ENCODE data around the gene FSCN2.

DNA sequence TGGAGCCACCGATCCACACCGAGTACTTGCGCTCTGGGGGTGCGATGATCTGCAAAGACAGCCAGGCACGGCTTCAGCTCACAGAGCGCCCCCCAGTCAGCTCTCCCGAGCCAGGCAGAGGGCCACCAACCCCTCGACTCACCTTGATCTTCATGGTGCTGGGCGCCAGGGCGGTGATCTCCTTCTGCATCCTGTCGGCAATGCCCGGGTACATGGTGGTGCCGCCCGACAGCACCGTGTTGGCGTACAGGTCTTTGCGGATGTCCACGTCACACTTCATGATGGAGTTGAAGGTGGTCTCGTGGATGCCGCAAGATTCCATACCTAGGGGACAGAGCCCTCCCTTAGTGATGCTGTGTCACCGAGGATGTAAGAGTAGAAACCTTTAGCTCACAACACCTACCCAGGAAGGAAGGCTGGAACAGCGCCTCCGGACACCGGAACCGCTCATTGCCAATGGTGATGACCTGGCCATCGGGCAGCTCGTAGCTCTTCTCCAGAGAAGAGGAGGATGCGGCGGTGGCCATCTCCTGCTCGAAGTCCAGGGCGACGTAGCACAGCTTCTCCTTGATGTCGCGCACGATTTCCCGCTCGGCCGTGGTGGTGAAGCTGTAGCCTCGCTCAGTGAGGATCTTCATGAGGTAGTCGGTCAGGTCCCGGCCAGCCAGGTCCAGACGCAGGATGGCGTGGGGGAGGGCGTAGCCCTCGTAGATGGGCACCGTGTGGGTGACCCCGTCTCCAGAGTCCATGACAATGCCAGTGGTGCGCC is 17.2 kb upstream of the FSCN2 start:
- TF ChIP-seq, protein P1, sequence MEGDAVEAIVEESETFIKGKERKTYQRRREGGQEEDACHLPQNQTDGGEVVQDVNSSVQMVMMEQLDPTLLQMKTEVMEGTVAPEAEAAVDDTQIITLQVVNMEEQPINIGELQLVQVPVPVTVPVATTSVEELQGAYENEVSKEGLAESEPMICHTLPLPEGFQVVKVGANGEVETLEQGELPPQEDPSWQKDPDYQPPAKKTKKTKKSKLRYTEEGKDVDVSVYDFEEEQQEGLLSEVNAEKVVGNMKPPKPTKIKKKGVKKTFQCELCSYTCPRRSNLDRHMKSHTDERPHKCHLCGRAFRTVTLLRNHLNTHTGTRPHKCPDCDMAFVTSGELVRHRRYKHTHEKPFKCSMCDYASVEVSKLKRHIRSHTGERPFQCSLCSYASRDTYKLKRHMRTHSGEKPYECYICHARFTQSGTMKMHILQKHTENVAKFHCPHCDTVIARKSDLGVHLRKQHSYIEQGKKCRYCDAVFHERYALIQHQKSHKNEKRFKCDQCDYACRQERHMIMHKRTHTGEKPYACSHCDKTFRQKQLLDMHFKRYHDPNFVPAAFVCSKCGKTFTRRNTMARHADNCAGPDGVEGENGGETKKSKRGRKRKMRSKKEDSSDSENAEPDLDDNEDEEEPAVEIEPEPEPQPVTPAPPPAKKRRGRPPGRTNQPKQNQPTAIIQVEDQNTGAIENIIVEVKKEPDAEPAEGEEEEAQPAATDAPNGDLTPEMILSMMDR (conservative IDR thresholded peaks at IDR 0.05; ENCODE audit: low read depth, low read length): no peak
- TF ChIP-seq RAD21 (IDR thresholded peaks at IDR 0.05; ENCODE audit: low read length) (no peak), POLR2A (IDR thresholded peaks at IDR 0.05; ENCODE audit: low read depth, low read length) (no peak; the same call in 1 of the 2 replicates), MAFK (IDR thresholded peaks at IDR 0.05; ENCODE audit: low read depth, low read length) (no peak), CHD1 (IDR thresholded peaks at IDR 0.05; ENCODE audit: low read depth, low read length) (no peak), NFE2L2 (IDR thresholded peaks at IDR 0.05; ENCODE audit: low read depth, low read length) (no peak), CEBPB (IDR thresholded peaks at IDR 0.05; ENCODE audit: low read depth, low read length) (no peak), RFX5 (IDR thresholded peaks at IDR 0.05; ENCODE audit: low read depth, low read length) (no peak)
- TF ChIP-seq, protein P2, sequence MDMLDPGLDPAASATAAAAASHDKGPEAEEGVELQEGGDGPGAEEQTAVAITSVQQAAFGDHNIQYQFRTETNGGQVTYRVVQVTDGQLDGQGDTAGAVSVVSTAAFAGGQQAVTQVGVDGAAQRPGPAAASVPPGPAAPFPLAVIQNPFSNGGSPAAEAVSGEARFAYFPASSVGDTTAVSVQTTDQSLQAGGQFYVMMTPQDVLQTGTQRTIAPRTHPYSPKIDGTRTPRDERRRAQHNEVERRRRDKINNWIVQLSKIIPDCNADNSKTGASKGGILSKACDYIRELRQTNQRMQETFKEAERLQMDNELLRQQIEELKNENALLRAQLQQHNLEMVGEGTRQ (IDR thresholded peaks at IDR 0.05; ENCODE audit: low read depth, low read length): no peak

Measured in IMR-90 (cell line).